ENCODE data around the gene CASK. TPM values are rescaled to one million over a fixed set of nuclear protein-coding genes. Genes with fewer than 3 reads are reported as not detected.
"Not testable (repeated sequence)": the region's sequence is repeated elsewhere in the genome, so short reads cannot be mapped to it uniquely, and the experiment has no call there.

Gene CASK
- total and polyA plus RNA-seq, 9 of the 15 experiments (the other 6 are each of a cell fraction or from before 2014, with no cell fraction given), result 1.3 to 7.4 (median 5.2) TPM

DNA sequence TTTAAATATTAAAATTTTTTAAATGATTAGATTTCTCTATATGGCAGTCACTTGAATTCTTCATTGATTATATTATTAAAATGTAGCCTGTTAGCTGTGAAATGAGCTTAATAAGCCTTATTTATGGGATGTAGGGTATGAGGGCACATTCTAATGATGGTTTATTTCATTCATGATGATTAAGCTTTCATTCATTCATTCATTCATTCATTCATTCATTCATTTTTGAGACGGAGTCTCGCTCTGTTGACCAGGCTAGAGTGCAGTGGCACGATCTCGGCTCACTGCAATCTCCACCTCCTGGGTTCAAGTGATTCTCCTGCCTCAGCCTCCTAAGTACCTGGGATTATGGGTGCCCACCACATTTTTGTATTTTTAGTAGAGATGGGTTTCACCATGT lies 317.3 kb downstream of the CASK start:
- CTCF ChIA-PET (ENCODE audit: low intra/inter-chr PET ratio); H3K4me3 ChIP-seq; DNase-seq (ENCODE audit: extremely low read depth in 1 of 4, low spot score in 3 of 4); in situ Hi-C loops (cut with MboI); FAIRE-seq; H4K20me1 ChIP-seq (replicated peaks; ENCODE audit: control insufficient read depth, insufficient read depth, low read length); H3K4me2 ChIP-seq (ENCODE audit: insufficient read depth, low read length); H3K79me2 ChIP-seq (ENCODE audit: control insufficient read depth, insufficient read depth, low read length); H3K27ac ChIP-seq (ENCODE audit: extremely low read depth, low read depth, low read length); POLR2A ChIA-PET; H3K36me3 ChIP-seq (ENCODE audit: control insufficient read depth, insufficient read depth, low read length); H3K27me3 ChIP-seq (ENCODE audit: control insufficient read depth in 2 of 2, insufficient read depth in 2 of 2, low read length in 2 of 2); BruUV-seq (replicated peaks); ATAC-seq; H3K9me3 ChIP-seq (replicated peaks; ENCODE audit: control insufficient read depth, insufficient read depth, low read depth, low read length); intact Hi-C loops (cut with micrococcal nuclease); H2AFZ ChIP-seq (ENCODE audit: low read depth, low read length); H3K9me1 ChIP-seq (ENCODE audit: control insufficient read depth, insufficient read depth, low read length); H3K9ac ChIP-seq (ENCODE audit: insufficient read depth in 1 of 2, low read depth in 2 of 2, low read length in 2 of 2): not testable (repeated sequence)
- WGBS (ENCODE audit: insufficient coverage, low coverage, missing lambda C conversion rate), result 20% methylated on average over 2 of the region's 4 CpGs
- peaks cover 0 to 11% of the 10 kb centered on the region in 2 experiments; a peak in 3 of 5 replicates for H3K4me1 ChIP-seq (replicated peaks in 1 of 2; ENCODE audit: control insufficient read depth in 2 of 2, insufficient read depth in 2 of 2, low read length in 2 of 2)
- peak; percentile 85 for TF ChIP-seq ZNF24 (IDR thresholded peaks at IDR 0.05)

DNA sequence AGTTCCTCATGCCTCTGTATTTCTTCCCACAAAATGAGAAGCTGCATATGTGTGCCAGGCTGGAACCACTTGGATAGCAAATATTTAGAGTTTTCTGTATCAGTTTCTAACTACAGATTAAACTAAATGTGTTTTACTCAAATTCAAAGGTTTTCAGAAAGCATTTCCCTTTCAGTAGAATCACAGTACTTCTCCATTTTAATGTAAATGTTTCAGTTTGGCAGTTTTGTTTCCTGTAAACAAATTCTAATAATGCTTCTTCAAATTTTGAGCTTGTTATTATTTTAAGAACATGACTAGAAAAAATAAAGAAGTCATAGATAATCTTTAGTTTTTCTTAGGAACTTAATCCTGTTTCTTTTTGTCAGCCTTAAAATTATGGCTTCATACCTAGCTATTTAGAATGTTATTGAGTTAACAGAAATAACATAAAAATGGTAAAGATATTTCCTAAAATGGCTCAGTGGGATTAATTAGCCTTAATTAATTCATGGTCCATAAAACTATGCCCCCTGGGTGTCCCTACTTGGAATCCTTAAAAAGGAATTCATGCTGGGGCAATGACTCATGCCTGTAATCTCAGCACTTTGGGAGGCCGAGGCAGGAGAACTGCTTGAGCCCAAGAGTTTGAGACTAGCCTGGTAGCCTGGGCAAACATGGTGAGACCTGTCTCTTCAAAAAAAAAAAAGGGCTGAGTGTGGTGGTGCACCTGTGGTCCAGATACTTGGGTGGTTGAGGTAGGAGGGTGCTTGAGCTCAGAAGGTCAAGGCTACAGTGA lies 318.4 kb downstream of the CASK start:
- Histone ChIP-seq H3K4me1 (replicated peaks in 1 of 2; ENCODE audit: control insufficient read depth in 2 of 2, insufficient read depth in 2 of 2, low read length in 2 of 2) (peaks cover 0 to 11% of the 10 kb centered on the region in 2 experiments; a peak in 3 of 5 replicates), H3K9ac (ENCODE audit: insufficient read depth in 1 of 2, low read depth in 2 of 2, low read length in 2 of 2) (no peak overlapping the region), H4K20me1 (replicated peaks; ENCODE audit: control insufficient read depth, insufficient read depth, low read length) (no peaks in the 10 kb centered on the region), H3K27me3 (ENCODE audit: control insufficient read depth in 2 of 2, insufficient read depth in 2 of 2, low read length in 2 of 2) (no peaks in the 10 kb centered on the region), H3K36me3 (ENCODE audit: control insufficient read depth, insufficient read depth, low read length) (no peaks in the 10 kb centered on the region), H3K79me2 (ENCODE audit: control insufficient read depth, insufficient read depth, low read length) (no peaks in the 10 kb centered on the region), H3K9me3 (replicated peaks; ENCODE audit: control insufficient read depth, insufficient read depth, low read depth, low read length) (no peaks in the 10 kb centered on the region), H3K4me3 (no peak overlapping the region), H3K27ac (ENCODE audit: extremely low read depth, low read depth, low read length) (no peak overlapping the region), H3K4me2 (ENCODE audit: insufficient read depth, low read length) (no peak overlapping the region), H3K9me1 (ENCODE audit: control insufficient read depth, insufficient read depth, low read length) (no peaks in the 10 kb centered on the region), H2AFZ (ENCODE audit: low read depth, low read length) (no peak overlapping the region)
- no peak for ATAC-seq
- 14% methylated on average over 1 of the region's 1 CpG for WGBS (ENCODE audit: insufficient coverage, low coverage, missing lambda C conversion rate)
- in situ Hi-C loops (cut with MboI) (no loop called here), intact Hi-C loops (cut with micrococcal nuclease) (no loop called here)
- CTCF ChIA-PET (ENCODE audit: low intra/inter-chr PET ratio), result no interaction called here
- no TSS peak for BruUV-seq (replicated peaks)
- no peak for FAIRE-seq
- no peak for DNase-seq (ENCODE audit: extremely low read depth in 1 of 4, low spot score in 3 of 4)
- POLR2A ChIA-PET, result no interaction called here
- TF ChIP-seq ZEB2 (IDR thresholded peaks at IDR 0.05) (no peak), POU5F1 (IDR thresholded peaks at IDR 0.05; ENCODE audit: borderline replicate concordance, low read depth, low read length, partially characterized antibody) (no peak), SLC30A9 (CRISPR knock-in tag; IDR thresholded peaks at IDR 0.05) (no peak), KDM5B (IDR thresholded peaks at IDR 0.05; ENCODE audit: insufficient replicate concordance, low read depth, low read length) (no peak), ZC3H4 (CRISPR knock-in tag; IDR thresholded peaks at IDR 0.05; ENCODE audit: borderline replicate concordance) (no peak)
- TF ChIP-seq, protein P1, sequence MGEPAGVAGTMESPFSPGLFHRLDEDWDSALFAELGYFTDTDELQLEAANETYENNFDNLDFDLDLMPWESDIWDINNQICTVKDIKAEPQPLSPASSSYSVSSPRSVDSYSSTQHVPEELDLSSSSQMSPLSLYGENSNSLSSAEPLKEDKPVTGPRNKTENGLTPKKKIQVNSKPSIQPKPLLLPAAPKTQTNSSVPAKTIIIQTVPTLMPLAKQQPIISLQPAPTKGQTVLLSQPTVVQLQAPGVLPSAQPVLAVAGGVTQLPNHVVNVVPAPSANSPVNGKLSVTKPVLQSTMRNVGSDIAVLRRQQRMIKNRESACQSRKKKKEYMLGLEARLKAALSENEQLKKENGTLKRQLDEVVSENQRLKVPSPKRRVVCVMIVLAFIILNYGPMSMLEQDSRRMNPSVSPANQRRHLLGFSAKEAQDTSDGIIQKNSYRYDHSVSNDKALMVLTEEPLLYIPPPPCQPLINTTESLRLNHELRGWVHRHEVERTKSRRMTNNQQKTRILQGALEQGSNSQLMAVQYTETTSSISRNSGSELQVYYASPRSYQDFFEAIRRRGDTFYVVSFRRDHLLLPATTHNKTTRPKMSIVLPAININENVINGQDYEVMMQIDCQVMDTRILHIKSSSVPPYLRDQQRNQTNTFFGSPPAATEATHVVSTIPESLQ (CRISPR knock-in tag; IDR thresholded peaks at IDR 0.05), result no peak
- TF ChIP-seq, protein P2, sequence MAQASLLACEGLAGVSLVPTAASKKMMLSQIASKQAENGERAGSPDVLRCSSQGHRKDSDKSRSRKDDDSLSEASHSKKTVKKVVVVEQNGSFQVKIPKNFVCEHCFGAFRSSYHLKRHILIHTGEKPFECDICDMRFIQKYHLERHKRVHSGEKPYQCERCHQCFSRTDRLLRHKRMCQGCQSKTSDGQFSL (CRISPR knock-in tag; IDR thresholded peaks at IDR 0.05), result no peak
- TF ChIP-seq, protein P2 (tag; IDR thresholded peaks at IDR 0.05), result no peak
- TF ChIP-seq, protein P3, sequence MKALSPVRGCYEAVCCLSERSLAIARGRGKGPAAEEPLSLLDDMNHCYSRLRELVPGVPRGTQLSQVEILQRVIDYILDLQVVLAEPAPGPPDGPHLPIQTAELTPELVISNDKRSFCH (CRISPR knock-in tag; IDR thresholded peaks at IDR 0.05), result no peak
- TF ChIP-seq, protein P3 (tag; IDR thresholded peaks at IDR 0.05), result no peak
